Hindlimb muscle (tissue), 1 donor: ENCODE measurements around the gene RNF152. TPM values are rescaled to one million over a fixed set of nuclear protein-coding genes. Genes with fewer than 3 reads are reported as not detected.

Experiments
- DNase-seq: peaks from one replicate; pipeline ENCODE4 v3.0.0-alpha.2; 2013
- polyA plus RNA-seq: library from polyadenylated mRNA; unstranded; fragments of 120-200 nt; gene quantifications from one replicate; pipeline ENCODE4 v1.2.1, GENCODE V29; 2013; ENCODE audit not compliant: insufficient read length

RNF152 gene
- polyA plus RNA-seq, 1 donor: 5.5 TPM

DNA sequence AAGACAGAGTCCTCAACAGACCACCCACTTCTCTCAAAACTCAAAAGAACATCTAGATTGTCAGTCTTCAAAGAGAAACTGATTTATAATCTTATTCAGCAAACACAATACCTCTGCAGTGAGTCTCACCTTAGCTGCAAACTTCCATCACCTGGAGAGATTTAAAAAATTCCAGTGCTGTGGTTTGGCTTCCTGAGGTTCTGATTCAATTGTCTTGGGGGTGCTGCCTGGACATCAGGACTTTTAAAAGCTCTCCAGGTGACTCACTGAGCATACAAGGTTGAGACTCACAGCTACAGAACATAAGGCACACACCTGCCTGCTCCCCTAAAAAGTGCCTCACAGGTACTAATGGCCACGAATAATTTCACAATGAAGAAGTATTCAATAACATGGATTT, 40.3 kb downstream of the RNF152 start:
- no peak for DNase-seq

DNA sequence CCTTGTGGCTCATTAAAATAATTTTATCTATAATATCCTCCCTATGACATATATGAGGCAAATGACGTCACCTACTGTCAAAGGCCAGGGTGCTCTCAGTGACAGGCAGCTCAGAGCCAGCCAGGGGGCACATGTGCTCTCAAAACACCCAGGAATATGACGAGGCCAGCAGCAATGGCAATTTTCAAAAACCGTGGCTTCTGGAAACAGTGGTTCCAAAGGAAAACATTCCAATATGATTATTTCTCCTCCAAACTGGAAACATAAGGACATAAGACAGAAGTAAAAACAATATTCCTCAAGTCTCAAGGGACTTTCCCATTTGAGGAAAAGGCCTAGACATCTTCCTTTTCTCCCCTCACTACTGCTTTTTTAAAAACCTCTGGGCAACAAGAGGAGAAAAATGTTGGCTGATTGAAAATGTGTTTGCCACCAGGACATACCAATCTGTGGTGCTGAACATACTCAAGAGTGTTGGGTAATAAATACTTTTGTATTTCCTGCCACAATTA, 40.8 kb downstream of the RNF152 start:
- no peak for DNase-seq

DNA sequence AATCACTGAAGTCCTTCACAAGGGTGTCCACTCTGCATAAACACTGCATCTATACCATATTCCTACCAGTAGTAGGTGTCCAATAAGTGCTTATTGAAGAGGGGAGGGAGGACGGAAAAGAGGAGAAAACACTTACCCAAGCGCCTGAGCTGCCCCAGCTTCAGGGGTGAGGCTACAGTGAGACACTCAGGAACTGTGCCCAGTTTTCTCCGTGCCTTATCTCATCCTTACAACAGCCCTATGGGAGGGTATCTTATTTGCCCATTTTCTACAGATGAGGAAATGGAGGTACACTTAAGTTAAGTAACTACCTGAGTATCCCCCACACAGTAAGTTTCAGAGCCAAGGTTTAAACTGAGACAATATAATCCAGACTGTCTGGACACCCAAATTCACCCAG, 41.5 kb downstream of the RNF152 start:
- no peak for DNase-seq

DNA sequence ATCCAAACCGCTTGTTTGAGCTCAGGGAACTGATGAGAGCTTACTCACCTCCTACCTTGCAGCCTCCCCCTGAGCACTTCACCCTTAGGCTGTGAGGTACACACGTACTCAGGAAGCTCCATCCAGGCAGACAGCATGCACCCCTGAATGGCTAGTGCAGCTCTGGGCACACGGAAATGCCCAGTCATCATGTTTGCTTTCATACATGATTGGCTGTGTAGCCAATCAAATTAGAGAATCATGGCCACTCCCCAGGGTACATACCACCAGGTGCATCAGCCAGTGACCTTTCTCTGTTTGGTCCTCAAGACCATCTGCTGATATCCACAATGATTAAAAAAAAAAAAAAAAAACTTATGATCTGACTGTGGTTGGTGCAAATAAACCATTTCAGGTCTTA, 42.1 kb downstream of the RNF152 start:
- DNase-seq: no peak

DNA sequence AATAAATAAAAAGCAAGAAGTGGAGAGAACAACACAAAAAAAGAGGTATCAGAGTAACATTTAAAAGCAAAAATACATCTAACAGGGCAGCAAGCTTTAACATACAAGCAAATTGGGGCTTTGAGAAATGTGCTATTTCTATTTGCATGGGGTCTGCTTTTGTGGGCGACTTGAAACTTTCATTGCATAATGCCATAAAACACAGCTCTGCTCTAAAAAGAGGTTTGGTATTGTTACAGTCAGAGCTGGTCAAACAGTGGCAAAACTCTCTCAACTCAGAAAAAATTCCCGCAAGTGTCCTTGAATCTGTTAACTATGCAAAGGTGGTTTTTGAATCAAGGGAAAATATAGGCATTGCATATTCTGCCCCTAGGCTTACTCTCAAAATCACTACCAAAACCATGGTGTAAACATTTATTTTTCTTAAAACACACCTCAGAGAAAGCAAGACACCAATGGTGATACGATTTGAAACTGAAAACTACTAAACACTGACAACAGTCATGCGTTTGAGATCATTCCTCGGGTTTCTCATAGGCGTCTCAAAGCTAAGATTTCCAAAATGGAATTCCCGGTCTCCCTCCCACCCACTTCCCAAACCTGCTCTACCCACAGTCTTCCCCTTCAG, 45.5 kb downstream of the RNF152 start:
- no peak for DNase-seq

DNA sequence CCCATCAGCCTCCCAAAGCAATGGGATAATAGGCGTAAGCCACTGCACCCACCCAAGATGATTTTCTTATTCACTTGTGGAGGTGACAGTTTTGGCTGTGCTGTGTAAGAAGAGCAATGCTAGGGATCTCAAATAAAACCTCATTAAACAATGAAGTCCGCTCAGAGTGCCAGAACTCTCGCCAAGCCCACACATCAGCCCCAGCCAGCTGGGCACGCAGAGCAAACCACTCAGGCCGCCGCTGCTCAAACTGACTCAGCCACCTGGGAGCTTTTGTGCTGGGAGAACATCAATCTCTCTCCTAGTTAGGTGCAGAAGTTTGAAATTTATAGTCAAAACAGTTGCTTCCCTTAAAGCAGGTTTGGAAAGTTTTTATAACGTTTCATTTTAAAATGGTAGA, 47.6 kb downstream of the RNF152 start:
- DNase-seq: no peak

DNA sequence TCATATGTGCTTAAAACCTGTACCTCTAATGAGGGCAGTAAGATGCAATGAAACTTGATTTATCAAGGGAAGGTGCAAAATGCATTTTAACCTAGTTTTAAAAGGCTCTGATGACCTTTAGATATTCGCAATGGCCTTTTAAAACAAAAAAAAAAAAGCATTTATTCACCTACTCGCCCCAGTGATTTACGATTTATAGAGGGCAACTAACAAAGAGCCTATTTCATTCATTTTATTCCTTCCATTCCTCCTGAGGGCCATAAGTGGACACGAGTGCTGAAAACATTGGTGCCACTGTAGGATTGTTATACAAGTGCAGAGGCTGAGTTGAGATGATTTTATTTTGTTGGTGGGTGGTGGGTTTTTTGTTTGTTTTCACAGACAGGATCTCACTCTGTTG, 48.1 kb downstream of the RNF152 start:
- DNase-seq: no peak

DNA sequence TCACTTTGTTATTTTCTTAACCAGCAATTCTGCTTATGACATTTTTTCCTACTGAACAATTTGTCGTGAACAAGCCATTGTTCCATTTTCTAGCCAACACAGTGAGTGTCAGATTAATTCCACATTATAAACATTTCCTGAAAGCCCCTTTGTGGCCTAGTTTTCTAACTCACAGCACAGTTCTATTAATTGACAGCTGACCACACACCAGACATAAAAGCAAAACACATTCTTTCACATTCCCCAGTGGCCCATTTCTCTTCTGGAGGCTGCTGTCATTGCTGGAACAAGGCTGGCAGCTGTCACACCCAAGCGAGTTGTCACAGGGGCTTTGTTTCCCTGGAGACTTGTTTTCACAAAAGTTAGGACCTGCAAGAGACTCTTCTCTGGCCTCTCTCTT, 50.7 kb downstream of the RNF152 start:
- DNase-seq: no peak

DNA sequence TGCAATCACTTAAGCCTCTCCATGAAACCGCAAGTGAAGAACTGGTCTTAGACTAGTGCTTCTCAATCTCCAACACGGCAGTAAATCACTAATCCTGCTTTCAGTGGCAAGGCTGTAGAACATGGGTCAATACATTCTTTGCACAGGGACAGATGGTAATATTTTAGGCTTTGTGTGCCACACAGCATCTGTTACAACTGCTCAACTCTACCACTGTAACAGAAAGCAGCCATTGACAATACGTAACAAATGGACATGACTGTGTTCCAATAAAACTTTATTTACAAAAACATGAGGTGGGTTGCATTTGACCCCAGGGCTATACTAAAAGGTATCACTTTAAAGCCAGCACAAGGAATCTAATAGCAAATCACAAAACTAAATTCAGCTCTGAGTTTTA, 51.1 kb downstream of the RNF152 start:
- no peak for DNase-seq

DNA sequence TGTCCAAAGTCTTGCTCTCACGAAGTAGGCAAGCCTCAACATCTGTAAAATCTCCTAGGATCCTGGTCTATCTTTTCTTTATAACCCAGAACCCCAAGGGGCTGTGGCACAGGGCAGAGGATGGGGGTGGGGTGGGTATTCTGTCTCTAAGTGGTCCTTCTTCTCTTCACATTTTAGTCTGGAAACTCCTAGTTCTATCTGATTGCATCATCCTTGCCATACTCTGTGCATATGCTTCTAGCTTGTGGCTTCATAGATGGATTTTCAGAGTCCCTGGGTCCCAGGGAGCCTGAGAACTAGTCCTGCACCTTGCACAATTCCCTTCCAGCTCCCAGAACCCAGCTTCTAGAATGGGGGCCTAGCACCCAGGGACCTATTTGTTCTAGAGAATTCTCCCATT, 52.5 kb downstream of the RNF152 start:
- DNase-seq: no peak

DNA sequence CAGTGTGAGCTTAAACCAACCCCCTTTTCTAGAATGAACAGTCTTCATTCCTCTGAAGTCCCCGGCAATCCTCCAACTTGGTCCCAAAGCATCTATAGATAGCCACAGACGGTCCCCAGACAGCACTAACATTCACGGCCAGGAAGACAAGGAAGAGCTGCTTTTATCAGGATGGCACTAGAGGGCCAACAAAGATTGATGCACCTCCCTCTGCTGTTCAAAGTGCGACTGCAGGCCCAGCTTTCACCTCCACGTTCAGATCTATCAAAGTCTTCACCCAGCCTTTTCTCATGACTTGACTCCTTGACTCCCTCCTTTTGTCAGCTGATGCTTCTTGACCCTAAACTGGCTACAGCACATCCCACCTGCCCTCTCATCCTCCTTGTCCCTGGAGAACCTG, 54.3 kb downstream of the RNF152 start:
- DNase-seq: no peak

DNA sequence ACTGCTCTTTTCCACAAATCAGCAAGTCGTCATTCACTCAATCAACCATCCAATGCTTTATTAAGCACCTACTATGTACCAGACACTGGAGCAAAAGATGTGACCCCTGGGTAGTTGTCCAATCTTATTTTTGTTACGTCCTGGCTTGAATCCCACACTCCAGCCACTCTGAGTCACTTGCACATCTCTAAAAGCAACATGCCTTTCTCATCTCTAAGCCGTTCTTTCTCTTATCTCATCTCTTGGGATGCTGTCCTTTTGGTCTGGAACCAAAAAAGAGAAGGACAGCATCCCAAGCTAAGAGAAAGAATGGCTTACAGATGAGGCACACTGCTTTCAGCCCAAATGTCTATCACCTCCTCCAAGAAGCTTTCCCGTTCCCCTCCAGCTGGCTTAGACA, 58.8 kb downstream of the RNF152 start:
- DNase-seq: no peak

DNA sequence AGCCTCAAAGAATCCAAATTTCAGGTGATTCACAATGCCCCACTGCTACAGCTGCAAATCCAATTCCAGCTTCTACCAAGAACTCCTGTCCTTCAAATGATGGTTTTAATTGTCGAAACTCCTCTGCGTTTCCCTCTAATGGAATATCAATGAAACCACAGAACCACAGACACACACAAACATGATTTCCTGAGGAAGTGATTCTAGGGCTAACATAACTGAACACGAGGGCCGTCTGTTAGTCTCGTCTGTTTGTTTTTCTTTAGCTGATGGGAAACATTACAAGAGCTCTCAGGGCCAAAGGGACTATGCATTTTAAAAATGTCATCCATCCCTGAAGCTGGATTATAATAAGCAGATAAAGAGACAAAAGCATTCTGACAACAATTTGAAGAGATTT, 59.4 kb downstream of the RNF152 start:
- DNase-seq: no peak

DNA sequence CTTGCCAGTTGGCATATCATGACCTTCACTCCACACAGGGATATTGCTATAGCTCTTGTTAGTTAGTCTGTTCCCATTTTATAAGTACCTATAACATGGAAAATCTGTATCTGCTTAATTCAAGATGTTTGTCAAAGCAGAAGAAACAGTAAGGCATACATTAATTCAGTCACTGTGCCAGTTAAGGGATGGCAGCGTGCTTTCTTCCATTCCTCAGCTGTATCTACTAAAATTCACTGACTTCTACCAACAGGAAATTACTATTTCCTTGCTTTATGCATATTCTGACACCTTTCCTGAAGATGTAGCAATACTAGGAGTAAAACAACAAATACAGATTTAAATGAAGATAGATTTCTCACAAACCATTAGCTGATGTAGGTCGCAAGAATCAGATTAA, 59.9 kb downstream of the RNF152 start:
- no peak for DNase-seq

DNA sequence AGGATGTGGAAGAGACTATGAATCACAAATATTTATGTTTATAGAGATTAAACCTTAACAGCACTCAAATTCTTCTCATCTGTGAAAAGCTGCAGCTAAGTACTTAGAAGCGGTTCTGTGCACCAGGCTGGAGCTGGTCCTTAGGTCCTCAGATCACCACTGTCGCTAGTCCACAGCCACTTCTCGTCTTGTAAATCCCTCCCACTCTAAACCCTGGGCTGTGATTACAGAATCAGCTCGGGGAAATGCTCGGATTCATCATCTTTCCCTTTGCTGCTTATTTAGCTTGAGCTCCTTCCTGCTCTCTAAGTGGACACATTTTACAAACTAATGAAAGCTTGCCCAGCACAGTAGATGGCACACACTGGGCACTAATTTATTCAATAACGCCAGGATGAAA, 61.7 kb downstream of the RNF152 start:
- no peak for DNase-seq

DNA sequence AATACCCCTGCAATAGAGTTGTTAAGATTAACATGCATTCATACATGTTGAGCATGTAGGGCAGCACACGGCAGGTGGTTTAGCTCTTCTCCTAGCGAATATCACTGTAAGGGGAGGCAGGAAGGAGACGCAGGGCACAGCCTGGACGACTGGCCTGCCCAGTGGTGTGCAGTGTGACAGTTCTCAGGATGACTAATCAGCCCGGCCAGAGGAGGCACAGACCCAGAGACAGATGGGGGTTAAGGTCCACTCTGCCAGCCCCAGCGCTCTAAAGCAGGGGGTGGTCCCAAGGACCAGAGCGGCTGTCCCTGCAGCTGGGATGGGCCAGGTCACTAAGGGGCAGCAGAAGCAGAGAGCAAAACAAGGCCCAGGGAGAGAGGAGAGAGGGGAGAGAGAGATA, 63.7 kb downstream of the RNF152 start:
- no peak for DNase-seq

DNA sequence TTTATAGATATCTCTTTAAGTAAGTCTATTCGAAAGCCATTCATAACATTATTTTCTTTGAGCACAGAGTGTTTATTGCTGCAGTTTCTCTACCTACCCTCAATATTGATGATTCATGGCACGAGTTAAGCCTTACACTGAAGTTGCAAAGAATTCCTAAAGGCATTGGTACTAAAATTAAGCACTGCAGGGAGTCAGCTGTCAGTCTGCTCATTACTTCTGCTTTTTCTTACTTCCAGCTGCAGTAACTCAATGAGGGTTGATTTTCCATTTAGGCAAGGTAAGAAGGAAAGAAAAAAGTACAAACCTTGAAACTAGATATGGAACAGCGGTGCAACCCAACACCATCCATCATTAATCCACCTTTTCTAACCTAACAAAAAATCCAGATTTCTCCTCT, 65.2 kb downstream of the RNF152 start:
- no peak for DNase-seq

DNA sequence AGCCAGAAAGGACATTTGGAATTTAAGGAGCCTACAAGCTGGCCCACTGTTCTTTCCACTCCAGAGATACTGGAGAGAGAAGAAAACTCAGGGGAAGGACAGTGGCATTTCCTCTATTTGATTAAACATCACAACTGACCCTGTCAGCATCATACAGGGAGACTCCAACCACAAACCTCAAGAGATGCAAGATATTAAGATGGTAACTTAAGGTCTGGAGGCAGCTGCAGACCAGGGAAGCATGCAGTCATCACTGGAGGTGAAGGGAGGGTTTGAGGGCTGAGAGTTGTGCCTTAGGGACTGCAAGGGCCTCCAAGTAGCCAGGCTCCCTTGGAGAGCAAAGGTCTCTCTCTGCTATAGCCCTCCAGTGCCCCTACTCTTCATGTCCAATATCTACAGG, 67.4 kb downstream of the RNF152 start:
- no peak for DNase-seq

DNA sequence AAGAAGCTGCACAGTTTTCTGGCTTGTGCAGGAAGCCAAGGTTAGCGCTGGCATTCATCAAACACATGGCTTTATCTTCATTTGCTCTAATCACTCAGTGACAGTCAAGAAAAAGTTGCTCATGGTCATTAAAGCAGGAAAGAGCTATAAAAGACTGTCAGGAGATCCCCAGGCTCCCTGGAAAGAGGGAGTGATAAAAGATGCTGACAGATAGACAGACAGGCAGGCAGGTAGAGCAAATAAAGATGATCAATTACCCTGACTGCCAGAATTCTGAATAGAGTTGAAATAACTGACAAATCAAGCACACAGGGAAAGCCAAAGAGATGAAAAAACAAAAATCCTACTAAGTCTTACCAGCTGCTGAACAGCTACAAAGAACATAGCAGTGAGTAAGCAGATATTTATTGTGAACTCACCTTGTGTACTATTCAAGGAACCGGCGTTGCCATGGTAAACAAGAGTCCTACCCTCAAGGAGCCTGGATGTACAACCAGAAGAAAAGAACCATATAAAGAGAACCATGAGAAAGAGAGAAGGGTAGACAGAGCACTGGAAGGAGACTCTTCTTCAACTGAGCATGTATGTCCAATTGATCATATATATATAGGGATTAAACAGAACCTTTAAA, 68.0 kb downstream of the RNF152 start:
- no peak for DNase-seq

DNA sequence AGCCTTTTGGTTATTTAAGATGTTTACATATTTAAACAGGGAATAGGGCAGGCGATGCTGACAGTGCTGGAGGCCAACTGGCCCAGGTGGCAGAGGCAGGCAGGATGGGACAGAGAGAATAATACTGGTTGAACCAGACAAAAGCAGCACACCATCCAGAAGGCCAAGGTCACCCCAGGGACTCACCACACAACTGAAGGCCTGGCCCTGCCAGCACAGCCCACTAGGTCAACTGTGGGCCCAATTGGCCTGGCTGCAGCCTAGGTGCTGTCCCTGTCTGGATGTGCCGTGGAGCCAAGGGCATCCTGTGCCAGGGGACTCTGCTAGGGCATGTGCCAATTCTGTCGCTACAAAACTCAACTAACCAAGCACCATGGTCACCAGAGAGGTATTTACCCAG, 69.2 kb downstream of the RNF152 start:
- DNase-seq: no peak

DNA sequence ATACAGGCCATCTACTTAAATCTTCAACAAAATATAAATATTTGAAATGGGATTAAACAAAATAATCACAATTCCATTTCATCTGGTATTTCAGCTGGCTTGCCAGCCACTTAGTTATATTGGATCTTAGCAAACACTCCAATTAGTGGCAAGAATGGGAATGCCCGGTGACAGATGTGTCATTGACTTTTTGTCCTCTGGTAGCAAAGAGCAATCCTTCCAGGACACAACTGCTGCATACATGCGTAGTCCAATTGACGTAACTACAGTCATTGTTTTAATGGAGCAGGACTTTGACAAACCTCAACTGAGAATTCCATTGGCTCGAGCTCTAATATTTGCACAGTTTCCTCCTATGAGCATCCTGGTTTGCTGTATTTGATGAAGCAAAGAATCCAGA, 69.9 kb downstream of the RNF152 start:
- no peak for DNase-seq

DNA sequence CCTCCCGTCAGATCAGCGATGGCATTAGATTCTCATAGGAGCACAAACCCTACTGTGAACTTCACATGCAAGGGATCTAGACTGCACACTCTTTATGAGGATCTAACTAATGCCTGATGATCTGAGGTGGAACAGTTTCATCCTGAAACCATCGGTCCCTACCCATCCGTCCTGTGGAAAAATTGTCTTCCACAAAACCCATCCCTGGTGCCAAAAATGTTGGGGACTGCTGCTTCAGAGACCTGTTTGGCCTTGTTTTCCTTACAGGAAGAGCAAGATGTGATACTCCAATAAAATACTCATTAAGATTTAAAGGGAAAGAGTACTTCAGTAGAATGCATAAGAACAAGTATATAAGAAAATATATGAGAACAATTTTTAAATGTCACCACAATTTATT, 71.1 kb downstream of the RNF152 start:
- DNase-seq: no peak

DNA sequence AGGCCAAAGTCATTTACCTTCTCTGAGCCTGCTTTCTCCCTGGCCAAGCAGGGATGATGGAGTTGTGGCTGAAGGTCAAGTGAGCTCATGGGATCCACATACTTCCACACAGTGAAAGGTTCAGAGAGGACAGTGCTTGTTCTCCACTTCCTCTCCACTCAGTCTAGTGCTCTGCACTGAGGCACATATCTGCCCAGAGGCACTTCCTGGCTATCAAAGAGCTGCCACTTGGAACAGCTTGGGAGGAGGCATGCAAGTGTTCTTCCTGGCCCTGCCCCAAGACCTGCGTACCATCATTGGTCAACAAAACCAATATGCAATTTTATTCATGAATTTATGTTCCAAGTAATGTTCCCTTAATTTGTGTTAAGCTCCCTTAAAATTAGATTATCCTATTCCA, 71.9 kb downstream of the RNF152 start:
- no peak for DNase-seq

DNA sequence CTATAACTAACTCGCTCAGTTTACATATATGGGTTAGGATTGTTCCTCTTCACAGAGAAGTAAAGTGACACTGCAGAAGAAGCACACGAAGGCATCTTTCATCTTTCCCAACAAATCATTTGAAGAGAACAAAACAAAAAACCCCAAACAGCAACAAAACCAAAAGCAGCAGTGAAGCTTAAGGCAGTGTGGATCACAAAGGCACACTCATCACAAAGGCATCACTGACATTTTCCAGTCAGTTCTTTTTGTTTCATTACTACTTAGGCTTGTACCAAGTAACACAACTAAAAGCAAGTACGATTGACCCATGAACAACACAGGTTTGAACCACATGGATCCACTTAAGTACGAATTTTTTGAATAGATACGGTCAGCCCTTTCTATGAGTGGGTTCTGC, 75.7 kb downstream of the RNF152 start:
- DNase-seq: no peak
